Tibial nerve (tissue), 4 donors: ENCODE results near the gene GLYATL1B. TPM values are rescaled to one million over a fixed set of nuclear protein-coding genes. Genes with fewer than 3 reads are reported as not detected.

Experiments used
- DNase-seq, 2 donors: peaks; one replicate each; pipeline ENCODE4 v3.0.0-alpha.2; 2019; ENCODE audit warnings: low spot score in 2 of 2
- H3K27ac ChIP-seq, 4 donors: fragments of 200-600 bp; sonication (generic) in 3 of 4; one replicate each; pipeline ENCODE4 v1.5.1; 2017 to 2019; ENCODE audit warnings: mild to moderate bottlenecking in 1 of 4
- H3K27me3 ChIP-seq, 2 donors: fragments of 200-600 bp; sonication (generic) in 1 of 2; one replicate each; pipeline versions ENCODE4 v1.5.1 to v1.6.0; 2017 to 2019
- H3K36me3 ChIP-seq, 3 donors: fragments of 200-600 bp; sonication (generic); one replicate each; pipeline ENCODE4 v1.5.1; 2018 to 2019
- H3K4me1 ChIP-seq, 4 donors: fragments of 200-600 bp; sonication (generic) in 3 of 4; one replicate each; pipeline ENCODE4 v1.5.1; 2017 to 2019
- H3K4me3 ChIP-seq, 4 donors: fragments of 200-600 bp; sonication (generic) in 3 of 4; one replicate each; pipeline ENCODE4 v1.5.1; 2017 to 2019; ENCODE audit warnings: mild to moderate bottlenecking in 1 of 4, moderate library complexity in 1 of 4
- H3K9me3 ChIP-seq, 4 donors: fragments of 200-600 bp; sonication (generic) in 3 of 4; one replicate each; pipeline ENCODE4 v1.5.1; 2017 to 2019
- EP300 ChIP-seq, 2 donors: sonication (generic); formaldehyde crosslinking; IDR thresholded peaks; one replicate each; pipeline ENCODE4 v1.6.1; 2017; ENCODE audit warnings: antibody characterized with exemption in 2 of 2, mild to moderate bottlenecking in 1 of 2
- POLR2A ChIP-seq, 2 donors: fragments of 450-650 bp; IDR thresholded peaks; one replicate each; pipeline ENCODE4 v1.6.1; 2017; ENCODE audit warnings: antibody characterized with exemption in 2 of 2, mild to moderate bottlenecking in 2 of 2, moderate library complexity in 2 of 2
- WGBS, 2 donors: methylation state at CpG; one replicate each; pipeline ENCODE4 v1.1.5; 2018; 5-methylcytosine and 5-hydroxymethylcytosine counted together
- total RNA-seq, 4 donors: library from RNA; depleted of rRNA; stranded (reverse); fragments of >200 nt; gene quantifications; one replicate each; pipeline ENCODE4 v1.1.0, GENCODE V29; 2016
- TF ChIP-seq, protein P1 (sequence below), 5 experiments: fragments of 200-600 bp in 3 of 5; fragments of 450-650 bp in 2 of 5; sonication (generic) in 3 of 5; IDR thresholded peaks; one replicate each; pipeline ENCODE4 v1.5.1; 2016 to 2019; ENCODE audit warnings: antibody characterized with exemption in 5 of 5, mild to moderate bottlenecking in 3 of 5, moderate library complexity in 2 of 5

Gene GLYATL1B
- total RNA-seq, 4 donors from 2014 or later, result not detected

DNA sequence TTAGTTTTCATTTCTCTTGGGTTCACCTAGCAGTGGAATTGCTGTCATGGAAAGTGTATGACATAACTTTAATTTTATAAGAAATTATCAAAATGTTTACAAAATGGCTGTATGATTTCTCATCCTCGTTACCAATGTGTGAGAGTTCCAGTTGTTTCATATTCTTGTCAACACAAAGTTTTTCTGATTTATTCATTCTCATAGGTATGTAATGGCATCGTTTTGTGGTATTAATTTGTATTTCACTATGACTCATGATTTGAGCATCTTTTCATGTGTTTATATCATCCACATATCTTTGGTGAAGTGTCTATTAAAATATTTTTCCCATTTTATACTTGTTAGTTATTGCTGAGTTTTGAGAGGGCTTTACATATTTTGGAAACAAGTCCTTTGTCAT lies 26.4 kb downstream of the GLYATL1B start:
- no peaks in the 10 kb centered on the region for H3K36me3 ChIP-seq
- H3K27me3 ChIP-seq, result no peaks in the 10 kb centered on the region
- H3K4me3 ChIP-seq, result no peak overlapping the region
- WGBS, 2 donors, result 78 to 80% methylated on average over 2 of the region's 2 CpGs
- TF ChIP-seq, protein P1, sequence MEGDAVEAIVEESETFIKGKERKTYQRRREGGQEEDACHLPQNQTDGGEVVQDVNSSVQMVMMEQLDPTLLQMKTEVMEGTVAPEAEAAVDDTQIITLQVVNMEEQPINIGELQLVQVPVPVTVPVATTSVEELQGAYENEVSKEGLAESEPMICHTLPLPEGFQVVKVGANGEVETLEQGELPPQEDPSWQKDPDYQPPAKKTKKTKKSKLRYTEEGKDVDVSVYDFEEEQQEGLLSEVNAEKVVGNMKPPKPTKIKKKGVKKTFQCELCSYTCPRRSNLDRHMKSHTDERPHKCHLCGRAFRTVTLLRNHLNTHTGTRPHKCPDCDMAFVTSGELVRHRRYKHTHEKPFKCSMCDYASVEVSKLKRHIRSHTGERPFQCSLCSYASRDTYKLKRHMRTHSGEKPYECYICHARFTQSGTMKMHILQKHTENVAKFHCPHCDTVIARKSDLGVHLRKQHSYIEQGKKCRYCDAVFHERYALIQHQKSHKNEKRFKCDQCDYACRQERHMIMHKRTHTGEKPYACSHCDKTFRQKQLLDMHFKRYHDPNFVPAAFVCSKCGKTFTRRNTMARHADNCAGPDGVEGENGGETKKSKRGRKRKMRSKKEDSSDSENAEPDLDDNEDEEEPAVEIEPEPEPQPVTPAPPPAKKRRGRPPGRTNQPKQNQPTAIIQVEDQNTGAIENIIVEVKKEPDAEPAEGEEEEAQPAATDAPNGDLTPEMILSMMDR (IDR thresholded peaks at IDR 0.05), result no peak
- TF ChIP-seq POLR2A (IDR thresholded peaks at IDR 0.05), result no peak
- no peak for TF ChIP-seq EP300 (IDR thresholded peaks at IDR 0.05)
- DNase-seq, result no peak
- H3K9me3 ChIP-seq, result peaks cover 0 to 4% (median 0%) of the 10 kb centered on the region in 4 donors
- peaks cover 0 to 3% (median 2%) of the 10 kb centered on the region in 4 donors for H3K4me1 ChIP-seq
- H3K27ac ChIP-seq, result no peak overlapping the region

GRCh38 chr11:59114344-59114743 lies 28.2 kb downstream of the GLYATL1B start:
- Histone ChIP-seq H3K27me3 (no peaks in the 10 kb centered on the region), H3K27ac (no peak overlapping the region), H3K4me3 (no peak overlapping the region), H3K4me1 (no peaks in the 10 kb centered on the region), H3K36me3 (no peaks in the 10 kb centered on the region), H3K9me3 (peaks cover 0 to 21% (median 5%) of the 10 kb centered on the region in 4 donors)
- TF ChIP-seq EP300 (IDR thresholded peaks at IDR 0.05), result no peak
- no peak for DNase-seq
- WGBS, 2 donors, result 93 to 96% methylated on average over 3 of the region's 3 CpGs

- TF ChIP-seq EP300 (IDR thresholded peaks at IDR 0.05) (no peak), POLR2A (IDR thresholded peaks at IDR 0.05) (no peak)
- TF ChIP-seq, protein P1 (IDR thresholded peaks at IDR 0.05), result no peak
- H3K27me3 ChIP-seq, result no peaks in the 10 kb centered on the region
- H3K27ac ChIP-seq, result no peak overlapping the region
- H3K4me1 ChIP-seq, result no peaks in the 10 kb centered on the region
- WGBS, 2 donors, result 96 to 100% methylated on average over 1 of the region's 1 CpG
- no peak overlapping the region for H3K4me3 ChIP-seq
- peaks cover 0 to 21% (median 6%) of the 10 kb centered on the region in 4 donors for H3K9me3 ChIP-seq
- no peaks in the 10 kb centered on the region for H3K36me3 ChIP-seq
- DNase-seq, result no peak
Observed at GRCh38 chr11:59115553-59115952, 29.4 kb downstream of the GLYATL1B start.

- peaks cover 0 to 21% (median 6%) of the 10 kb centered on the region in 4 donors for H3K9me3 ChIP-seq
- H3K27me3 ChIP-seq, result no peaks in the 10 kb centered on the region
- TF ChIP-seq POLR2A (IDR thresholded peaks at IDR 0.05) (no peak), EP300 (IDR thresholded peaks at IDR 0.05) (no peak)
- TF ChIP-seq, protein P1 (IDR thresholded peaks at IDR 0.05), result no peak
- WGBS, 2 donors, result 93 to 96% methylated on average over 2 of the region's 2 CpGs
- H3K4me1 ChIP-seq, result no peaks in the 10 kb centered on the region
- no peak overlapping the region for H3K4me3 ChIP-seq
- no peak for DNase-seq
- no peaks in the 10 kb centered on the region for H3K36me3 ChIP-seq
- H3K27ac ChIP-seq, result no peak overlapping the region
Observed at GRCh38 chr11:59117774-59118173, 31.7 kb downstream of the GLYATL1B start.

DNA sequence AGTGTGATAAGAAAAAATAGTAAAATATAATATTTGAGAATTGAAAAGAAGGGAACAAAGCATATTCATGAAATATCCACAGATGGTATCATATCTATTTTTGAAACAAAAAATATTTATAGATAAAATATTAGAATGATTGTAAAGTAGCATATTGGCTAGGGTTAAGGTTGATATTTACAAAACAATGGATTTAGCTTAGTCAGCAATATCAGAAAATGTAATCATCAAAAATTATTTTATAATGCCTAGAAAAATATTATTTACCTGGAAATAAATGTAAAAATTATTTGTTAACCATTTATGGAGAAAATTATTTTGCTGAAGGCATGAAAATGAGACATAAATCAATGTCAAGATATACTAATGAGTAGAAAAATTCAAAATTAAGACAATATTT lies 33.7 kb downstream of the GLYATL1B start:
- H3K36me3 ChIP-seq, result no peaks in the 10 kb centered on the region
- no peak for DNase-seq
- H3K9me3 ChIP-seq, result peaks cover 0 to 21% (median 6%) of the 10 kb centered on the region in 4 donors
- TF ChIP-seq EP300 (IDR thresholded peaks at IDR 0.05) (no peak), POLR2A (IDR thresholded peaks at IDR 0.05) (no peak)
- TF ChIP-seq, protein P1 (IDR thresholded peaks at IDR 0.05), result no peak
- no peak overlapping the region for H3K4me3 ChIP-seq
- no peak overlapping the region for H3K27ac ChIP-seq
- H3K27me3 ChIP-seq, result no peaks in the 10 kb centered on the region
- H3K4me1 ChIP-seq, result no peaks in the 10 kb centered on the region
